ENCODE measurements around the gene EIF3L. TPM values are rescaled to one million over a fixed set of nuclear protein-coding genes. Genes with fewer than 3 reads are reported as not detected.

Gene EIF3L
- total and polyA plus RNA-seq, 3 donors from 2014 or later, result 185 to 316 (median 295) TPM

DNA sequence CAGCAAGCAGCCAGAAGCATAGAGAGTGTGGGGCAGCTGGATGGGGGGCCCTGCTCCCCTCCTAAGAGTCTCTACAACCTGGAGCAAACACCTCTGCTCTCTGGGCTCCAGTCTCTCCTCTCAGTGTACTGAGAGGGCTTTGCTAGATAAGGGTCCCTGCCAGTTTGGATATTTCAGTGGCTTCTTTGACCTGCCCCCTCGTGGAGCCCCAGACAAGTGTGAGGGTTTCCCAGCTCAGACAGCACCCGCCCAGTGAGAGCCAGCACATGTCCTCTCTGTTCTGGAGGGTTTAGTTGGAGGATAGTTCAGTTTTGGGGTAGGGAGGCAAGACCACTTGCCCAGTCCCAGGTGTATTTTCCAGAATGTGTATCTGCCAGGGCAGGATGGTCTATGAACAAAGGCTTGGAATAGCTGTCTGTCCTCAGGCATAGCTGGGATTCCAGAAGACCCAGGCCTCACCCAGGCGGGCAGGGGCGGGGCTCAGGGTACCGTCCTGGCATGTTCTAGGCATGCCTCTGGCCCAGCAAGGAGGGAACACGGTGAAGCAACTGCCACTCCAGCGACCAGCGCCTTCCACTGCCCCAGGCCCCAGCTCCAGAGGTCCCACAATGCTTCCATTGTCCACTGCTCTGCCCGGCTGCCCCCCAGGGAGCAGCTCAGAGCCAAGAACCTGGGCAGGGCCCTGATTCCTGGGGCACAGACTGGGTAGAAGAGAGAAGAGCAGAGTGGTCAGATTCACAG lies 49.4 kb downstream of the EIF3L start:
- peaks cover 18% of the 10 kb centered on the region for H3K4me1 ChIP-seq
- 81 to 83% methylated on average over 4 to 9 of the region's 9 CpGs for WGBS, 2 donors
- peak; percentile 67 for DNase-seq

DNA sequence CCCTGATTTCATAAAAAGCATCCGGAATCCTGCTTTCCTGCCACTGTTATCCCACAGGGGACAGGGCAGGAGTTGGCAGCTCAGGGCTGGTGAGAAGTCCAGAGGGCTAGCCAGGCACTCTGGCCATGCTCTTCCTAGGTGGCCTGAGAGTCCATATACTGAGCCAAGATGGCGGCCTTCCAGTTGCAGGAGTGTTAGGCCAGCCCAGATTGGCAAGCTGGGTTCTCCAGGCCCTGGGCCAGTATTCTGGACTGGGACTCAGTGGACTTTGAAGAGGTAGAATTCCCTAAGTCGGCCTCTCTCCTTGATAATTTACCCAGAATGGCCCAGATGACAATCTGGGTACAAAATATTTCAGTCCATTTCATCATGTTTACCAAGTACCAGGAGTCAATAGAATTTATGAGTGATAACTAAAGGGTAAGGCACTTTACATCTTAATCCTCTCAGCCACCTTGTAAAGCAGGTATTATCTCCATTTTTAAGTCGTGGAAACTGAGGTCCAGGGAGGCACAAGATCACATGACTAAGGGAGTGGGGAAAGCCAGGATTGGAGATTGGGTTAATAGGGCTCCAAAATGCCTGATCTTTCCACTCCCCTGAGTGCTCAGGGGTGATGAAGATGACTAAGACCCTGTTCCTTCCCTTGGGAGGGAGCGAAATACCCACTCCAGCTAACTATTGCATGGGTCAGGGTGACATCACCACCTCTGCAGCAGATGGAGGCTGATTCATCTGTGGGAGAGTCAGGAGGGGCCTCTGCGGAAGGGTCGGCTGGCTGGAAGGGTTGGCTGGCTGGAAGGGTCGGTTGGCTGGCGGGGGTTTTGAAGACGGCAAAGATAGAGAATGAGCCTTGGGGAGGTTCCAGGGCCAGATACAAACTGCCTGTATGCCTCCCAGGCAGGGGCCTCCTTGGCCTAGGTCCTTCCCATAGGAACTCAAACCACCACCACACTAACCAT lies 55.6 kb downstream of the EIF3L start:
- no peak for TF ChIP-seq POLR2A (IDR thresholded peaks at IDR 0.05)
- TF ChIP-seq, protein P1, sequence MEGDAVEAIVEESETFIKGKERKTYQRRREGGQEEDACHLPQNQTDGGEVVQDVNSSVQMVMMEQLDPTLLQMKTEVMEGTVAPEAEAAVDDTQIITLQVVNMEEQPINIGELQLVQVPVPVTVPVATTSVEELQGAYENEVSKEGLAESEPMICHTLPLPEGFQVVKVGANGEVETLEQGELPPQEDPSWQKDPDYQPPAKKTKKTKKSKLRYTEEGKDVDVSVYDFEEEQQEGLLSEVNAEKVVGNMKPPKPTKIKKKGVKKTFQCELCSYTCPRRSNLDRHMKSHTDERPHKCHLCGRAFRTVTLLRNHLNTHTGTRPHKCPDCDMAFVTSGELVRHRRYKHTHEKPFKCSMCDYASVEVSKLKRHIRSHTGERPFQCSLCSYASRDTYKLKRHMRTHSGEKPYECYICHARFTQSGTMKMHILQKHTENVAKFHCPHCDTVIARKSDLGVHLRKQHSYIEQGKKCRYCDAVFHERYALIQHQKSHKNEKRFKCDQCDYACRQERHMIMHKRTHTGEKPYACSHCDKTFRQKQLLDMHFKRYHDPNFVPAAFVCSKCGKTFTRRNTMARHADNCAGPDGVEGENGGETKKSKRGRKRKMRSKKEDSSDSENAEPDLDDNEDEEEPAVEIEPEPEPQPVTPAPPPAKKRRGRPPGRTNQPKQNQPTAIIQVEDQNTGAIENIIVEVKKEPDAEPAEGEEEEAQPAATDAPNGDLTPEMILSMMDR (IDR thresholded peaks at IDR 0.05), result no peak
- Histone ChIP-seq H3K36me3 (ENCODE audit: low read depth, missing control alignments) (no peaks in the 10 kb centered on the region), H3K4me3 (peak overlapping the region in 1 of 2 donors; percentile 65), H3K4me1 (peaks cover 19% of the 10 kb centered on the region), H3K27ac (peak overlapping the region in 1 of 2 donors; percentile 39), H3K27me3 (no peaks in the 10 kb centered on the region), H3K9me3 (no peaks in the 10 kb centered on the region)
- 56 to 60% methylated on average over 10 of the region's 10 CpGs for WGBS, 2 donors
- no peak for DNase-seq
- intact Hi-C loops (cut with DNase I; ENCODE audit: low total_unique reads), result no loop called here

More for the DNA sequence above, 49.4 kb downstream of the EIF3L start:
- Histone ChIP-seq H3K27me3 (no peaks in the 10 kb centered on the region), H3K27ac (no peak overlapping the region), H3K9me3 (no peaks in the 10 kb centered on the region), H3K4me3 (no peak overlapping the region), H3K36me3 (ENCODE audit: low read depth, missing control alignments) (no peaks in the 10 kb centered on the region)
- intact Hi-C loops (cut with DNase I; ENCODE audit: low total_unique reads), result no loop called here
- TF ChIP-seq POLR2A (IDR thresholded peaks at IDR 0.05), result no peak

DNA sequence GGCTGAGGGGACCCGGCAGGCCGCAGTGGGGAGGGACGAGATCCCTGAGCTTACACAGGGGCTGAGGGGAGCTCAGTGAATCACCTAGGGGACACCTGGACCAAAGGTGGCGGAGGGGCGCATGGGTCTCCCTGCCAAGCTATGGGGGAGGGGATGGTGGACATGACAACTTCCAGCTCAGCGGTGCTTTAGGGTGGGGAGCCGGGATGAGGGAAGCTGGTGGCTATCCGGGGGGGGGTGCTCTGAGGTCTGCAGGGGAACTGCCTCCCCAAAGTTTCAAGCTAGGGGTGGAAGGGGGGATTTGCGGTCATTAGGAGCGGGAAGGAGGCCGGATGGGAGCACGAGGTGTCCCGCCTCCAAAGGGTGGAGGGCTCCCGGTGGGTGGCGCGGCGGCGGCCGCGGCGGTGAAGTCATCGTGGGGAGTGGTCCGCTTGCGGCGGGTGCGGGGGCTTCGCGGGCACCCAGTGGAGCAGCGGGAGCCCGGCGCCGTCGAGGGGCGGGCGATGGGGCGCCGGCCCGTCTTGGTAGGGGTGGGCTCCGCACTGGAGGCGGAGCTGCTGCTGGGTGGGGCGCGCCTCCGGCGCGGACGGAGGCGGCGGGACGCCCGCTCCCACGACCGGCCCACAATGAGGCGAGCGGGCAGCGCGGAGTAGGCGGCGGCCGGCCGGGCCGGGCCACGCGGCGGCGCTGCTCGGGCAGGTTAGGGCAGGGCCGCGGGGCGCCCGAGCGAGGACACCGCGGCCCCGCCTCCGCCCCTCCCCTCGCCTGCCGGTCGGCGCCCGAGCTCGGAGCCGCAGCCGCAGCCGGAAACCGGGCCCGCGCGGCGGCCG lies 56.5 kb downstream of the EIF3L start, which contains the start of gene MICALL1:
Gene MICALL1, plus strand, starts transcription at position 764 of the 830 bp plus-strand sequence. CDS start 126 bp downstream, outside the sequence.
- TF ChIP-seq POLR2A (IDR thresholded peaks at IDR 0.05), result no peak
- TF ChIP-seq, protein P1 (IDR thresholded peaks at IDR 0.05), result peak in 1 of 3 experiments; percentile 31
- Histone ChIP-seq H3K27me3 (no peaks in the 10 kb centered on the region), H3K9me3 (no peaks in the 10 kb centered on the region), H3K4me3 (peak within 1 kb of the TSS; percentile 65 to 72), H3K27ac (peak within 1 kb of the TSS; percentile 67 to 86), H3K36me3 (ENCODE audit: low read depth, missing control alignments) (no peaks in the 10 kb centered on the region), H3K4me1 (peaks cover 20% of the 10 kb centered on the region)
- intact Hi-C loops (cut with DNase I; ENCODE audit: low total_unique reads), result no loop called here
- WGBS, 2 donors, result 13 to 36% methylated on average over 8 to 27 of the region's 90 CpGs
- peak; percentile 69 for DNase-seq

DNA sequence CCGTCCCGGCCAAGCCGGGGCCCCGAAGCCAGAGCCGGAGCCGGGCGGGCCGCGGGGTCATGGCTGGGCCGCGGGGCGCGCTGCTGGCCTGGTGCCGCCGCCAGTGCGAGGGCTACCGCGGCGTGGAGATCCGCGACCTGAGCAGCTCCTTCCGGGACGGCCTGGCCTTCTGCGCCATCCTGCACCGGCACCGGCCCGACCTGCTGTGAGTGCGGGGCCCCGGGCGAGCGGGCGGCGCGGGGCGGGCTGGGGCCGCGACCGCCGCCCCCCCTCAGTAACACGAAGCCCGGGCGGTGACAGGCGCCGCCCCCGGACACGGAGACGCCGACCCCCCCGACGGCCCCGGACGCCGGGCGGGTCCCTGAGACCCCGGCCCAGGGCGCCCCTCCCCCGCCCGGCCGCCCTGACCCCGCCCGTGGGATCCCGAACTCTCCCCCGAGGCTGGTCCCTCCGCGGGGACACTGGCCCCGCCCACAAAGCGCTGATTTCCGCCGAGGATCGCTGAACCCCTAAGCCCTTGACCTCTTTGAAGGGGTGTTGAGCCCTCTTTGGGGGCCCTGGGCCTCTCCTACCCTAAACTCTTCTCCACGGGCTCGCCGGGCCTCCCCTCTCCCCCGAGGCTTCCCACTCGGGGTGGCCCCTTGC lies 57.3 kb downstream of the EIF3L start:
- 0 to 1% methylated on average over 4 to 46 of the region's 75 CpGs for WGBS, 2 donors
- Histone ChIP-seq H3K4me1 (peaks cover 28% of the 10 kb centered on the region), H3K4me3 (peak overlapping the region; percentile 64 to 72), H3K36me3 (ENCODE audit: low read depth, missing control alignments) (no peaks in the 10 kb centered on the region), H3K27ac (peak overlapping the region; percentile 67 to 86), H3K9me3 (no peaks in the 10 kb centered on the region), H3K27me3 (no peaks in the 10 kb centered on the region)
- peak; percentile 24 for DNase-seq
- no peak for TF ChIP-seq POLR2A (IDR thresholded peaks at IDR 0.05)
- TF ChIP-seq, protein P1 (IDR thresholded peaks at IDR 0.05), result no peak
- intact Hi-C loops (cut with DNase I; ENCODE audit: low total_unique reads), result no loop called here
